Right forelimb (tissue), 1 donor: ENCODE results near the gene ZNF584.
"Not testable (repeated sequence)": the region's sequence is repeated elsewhere in the genome, so short reads cannot be mapped to it uniquely, and the experiment has no call there.

Source experiments
- DNase-seq: peaks from one replicate; pipeline ENCODE4 v3.0.0-alpha.2; 2018

Gene ZNF584

DNA sequence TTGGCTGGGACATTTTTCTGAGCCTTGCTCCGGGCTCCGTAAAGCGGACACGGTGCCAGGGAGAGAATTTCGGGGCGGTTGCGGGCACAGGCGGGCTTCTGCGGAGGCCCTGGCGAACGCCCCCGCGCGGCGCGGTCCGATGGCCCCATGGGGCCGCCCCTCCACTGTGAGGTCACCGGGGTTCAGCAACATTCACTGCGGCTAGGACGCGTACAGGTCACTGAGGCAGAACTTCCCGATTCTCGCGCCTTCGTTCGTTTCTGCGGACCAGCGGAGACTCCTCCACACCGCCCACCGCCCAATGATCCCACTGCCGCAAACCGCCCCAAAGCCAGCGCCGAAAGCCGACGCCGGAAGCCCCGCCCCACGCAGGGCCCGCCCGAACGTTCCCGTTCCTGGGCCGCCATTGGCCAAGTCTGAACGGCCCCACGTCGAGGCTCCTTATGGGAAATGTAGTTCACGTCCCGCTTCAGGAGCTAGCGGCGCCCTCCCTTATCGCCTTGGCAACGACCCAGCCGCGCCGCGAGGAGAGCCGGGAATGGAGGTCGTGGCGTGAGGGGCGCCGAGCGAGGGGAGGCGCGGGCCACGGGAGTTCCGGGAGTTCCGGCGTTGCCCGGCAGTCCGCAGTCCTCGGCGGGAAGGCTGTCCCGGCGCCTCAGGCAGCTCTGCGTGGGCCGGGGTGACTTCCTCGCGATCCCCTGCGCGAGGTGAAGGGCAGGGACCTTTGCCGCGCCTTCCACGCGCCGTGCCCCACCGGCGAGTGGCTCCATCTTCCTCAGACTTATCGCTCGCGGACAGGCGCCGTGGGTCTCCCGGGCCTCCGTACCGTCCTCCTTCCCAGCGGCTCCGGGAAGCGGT lies at the start of gene ZNF584:
TSS of gene ZNF584 (plus strand) at position 498 of the 858 bp plus-strand sequence. CDS start 499 bp downstream, outside the sequence.
- DNase-seq, result peak; percentile 97

DNA sequence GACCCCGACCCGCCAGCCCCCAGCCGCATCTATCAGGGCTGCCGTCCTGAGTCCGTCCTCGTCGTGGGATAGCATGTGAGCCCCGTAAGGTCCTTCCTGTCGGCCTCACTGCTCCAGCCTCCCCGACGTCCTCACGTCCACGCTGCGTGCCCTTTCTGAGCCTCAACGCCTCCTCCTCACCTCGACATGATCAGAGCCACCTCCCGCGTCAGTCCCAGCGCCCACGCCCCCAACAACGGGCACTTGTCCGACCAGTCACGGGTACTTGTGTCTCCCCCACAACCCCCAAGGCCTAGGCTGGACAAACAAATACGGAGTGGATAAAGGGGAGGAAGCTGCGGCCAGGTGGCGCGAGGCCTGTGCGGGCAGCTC lies 46.6 kb upstream of the ZNF584 start:
- no peak for DNase-seq

DNA sequence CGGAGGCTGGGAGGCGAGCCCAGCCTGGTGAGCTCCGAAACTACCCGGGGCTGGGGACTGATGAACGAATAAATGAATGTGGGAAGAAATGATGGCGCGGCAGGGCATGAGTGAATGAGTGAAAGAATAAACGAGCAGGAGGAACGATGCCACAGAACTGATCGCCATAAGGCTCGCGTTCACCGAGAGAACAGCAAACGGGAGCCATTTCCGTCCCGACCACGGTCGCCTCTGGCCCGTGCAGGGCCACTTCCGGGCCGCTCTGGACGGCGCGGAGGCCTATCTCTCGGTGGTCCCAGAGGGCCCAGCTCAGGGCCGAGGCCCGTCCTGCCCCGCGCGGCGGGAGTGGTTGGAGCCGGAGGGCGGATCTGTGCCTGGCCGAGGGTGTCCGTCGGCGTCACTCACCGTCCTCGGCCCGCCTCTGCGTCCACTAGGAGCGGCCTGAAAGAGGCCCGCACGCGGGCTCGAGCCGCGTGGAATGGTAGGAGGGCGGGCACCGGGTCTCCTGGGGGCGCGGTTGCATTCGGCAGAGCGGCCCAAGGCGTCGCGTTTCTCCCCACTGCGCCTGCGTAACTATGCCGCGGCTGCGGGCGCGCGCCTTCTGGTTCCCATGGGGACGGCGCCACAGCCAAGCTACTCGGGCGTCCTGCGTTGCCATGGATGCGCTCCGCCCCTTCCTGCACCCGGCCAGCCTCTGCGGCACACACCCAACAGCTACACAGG lies 46.0 kb upstream of the ZNF584 start, which contains the start of gene ZNF497:
TSS of gene ZNF497 (minus strand) at position 480 of the 723 bp plus-strand sequence. CDS start 5,116 bp downstream, outside the sequence.
- DNase-seq, result peak; percentile 98

DNA sequence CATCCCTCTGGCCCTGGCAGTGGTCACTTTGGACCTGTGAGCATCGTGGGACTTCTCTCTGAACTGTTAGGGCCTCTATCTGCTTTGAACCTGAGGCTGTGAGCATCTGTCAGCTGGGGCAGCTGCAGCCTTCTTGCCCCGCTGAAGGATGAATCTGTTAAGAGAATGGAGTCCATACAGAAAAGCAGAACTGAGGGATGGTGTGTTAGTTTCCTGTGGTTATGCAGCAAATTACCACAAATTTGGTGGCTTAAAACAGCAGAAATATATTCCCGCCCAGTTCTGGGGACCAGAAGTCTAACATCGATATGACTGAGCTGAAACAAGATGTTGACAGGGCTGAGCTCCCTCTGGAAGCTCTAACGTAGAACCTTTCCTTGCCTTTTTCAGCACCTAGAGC lies 44.3 kb upstream of the ZNF584 start:
- no peak for DNase-seq

DNA sequence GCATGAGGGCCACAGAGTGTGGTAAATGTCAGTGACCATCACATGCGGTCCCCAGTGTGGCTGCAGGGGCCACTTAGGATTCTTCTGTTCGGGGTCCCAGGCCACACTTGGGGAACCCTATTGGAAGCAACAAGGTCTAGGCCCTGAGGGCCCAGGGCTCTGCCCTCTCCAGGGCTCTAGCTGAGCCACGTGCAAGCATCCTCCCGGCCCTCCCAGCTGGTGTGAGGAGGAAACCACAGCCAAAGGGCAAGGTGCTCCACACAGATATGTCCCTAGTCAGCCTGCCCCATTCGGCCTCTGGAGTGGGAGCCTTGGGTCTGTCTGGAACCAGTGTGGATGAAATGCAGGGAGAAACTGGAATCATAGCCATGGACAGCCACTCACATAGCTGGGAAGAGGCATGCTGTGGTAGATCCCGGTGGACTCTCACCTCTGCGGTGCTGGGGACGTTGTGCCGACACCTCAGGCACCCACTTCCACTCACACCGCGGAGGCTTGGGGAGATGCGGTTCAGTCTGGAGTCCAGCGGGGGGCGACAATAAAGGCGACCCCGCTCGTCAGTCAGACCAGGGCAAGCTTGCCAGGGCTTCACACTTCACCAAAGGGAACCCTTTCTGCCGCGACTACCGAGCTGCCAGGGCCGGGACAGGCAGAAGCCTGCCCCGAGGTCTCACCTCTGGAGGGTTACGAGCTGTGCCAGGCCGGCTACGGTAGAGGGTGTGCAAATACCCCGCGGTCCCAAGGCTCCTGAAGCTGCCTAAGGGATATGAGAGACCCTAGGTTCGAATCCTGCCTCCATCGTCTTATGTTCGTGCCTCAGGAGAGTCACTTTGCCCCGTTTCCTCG lies 41.6 kb upstream of the ZNF584 start:
- DNase-seq, result no peak

DNA sequence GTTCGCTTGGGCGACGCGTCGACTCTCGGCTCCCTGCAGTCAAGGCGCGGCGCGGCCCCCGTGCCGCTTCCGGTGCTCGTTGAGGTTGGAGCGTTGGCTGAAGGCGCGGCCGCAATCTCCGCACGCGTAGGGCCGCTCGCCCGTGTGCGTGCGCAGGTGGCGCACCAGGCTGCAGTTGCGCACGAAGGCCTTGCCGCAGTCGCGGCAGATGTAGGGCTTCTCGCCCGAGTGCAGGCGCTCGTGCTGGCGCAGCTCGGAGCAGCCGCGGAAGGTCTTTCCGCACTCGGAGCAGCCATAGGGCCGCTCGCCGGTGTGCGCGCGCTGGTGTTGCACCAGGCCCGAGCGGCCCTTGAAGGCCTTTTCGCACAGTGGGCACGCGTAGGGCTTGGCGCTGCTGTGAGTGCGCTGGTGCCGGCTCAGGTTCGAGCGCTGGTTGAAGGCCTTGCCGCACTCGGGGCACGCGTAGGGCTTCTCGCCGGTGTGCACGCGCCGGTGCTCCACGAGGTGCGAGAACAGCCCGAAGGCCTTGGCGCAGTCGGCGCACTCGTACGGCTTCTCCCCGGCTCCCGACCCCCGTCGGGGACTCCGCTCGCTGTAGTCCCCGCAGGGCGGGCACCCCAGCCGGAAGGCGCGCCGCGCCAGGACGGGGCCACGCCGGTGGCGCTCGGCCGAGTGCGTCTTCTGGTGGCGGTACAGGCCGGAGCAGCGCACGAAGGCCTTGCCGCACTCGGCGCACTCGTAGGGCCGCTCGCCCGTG lies 40.6 kb upstream of the ZNF584 start:
- no peak for DNase-seq

DNA sequence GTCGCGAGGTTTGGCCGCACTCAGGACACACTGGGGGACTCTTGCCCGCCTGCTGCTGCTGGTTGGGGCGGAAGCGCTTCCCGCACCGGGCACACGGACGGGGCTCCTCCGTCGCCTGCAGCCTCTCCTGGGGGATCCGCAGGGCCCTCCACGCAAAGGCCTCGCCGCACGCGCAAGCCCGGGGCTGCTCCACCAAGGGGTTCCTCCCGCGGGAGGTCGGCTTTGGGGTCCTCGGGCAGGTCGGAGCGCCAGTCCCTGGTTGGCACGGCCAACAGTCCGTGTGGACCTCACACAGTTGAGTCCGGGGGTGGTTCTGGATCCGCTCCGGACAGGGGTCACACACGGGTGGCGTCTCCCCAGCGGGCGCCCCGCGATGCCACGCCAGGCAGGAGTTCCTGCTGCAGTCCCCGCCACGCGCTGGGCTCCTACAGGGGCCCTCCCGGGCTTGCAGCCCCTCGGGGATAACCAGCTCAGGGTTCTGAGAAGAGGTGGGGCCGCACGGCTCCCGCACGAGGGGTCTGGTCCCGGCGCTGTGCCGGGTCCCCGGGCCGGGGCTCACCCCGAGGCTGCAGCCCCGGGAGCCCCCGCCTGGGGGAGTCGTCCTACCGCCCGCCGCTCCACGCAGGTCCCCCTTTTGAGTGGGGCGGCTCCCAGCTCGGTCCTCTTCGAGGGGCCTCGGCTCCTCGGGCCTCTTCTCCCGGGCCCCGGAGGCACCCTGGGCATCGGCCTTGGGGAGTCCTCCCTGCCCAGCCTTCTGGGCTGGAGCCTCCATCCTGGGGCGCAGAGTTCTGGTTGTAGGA lies 39.7 kb upstream of the ZNF584 start:
- DNase-seq, result no peak

DNA sequence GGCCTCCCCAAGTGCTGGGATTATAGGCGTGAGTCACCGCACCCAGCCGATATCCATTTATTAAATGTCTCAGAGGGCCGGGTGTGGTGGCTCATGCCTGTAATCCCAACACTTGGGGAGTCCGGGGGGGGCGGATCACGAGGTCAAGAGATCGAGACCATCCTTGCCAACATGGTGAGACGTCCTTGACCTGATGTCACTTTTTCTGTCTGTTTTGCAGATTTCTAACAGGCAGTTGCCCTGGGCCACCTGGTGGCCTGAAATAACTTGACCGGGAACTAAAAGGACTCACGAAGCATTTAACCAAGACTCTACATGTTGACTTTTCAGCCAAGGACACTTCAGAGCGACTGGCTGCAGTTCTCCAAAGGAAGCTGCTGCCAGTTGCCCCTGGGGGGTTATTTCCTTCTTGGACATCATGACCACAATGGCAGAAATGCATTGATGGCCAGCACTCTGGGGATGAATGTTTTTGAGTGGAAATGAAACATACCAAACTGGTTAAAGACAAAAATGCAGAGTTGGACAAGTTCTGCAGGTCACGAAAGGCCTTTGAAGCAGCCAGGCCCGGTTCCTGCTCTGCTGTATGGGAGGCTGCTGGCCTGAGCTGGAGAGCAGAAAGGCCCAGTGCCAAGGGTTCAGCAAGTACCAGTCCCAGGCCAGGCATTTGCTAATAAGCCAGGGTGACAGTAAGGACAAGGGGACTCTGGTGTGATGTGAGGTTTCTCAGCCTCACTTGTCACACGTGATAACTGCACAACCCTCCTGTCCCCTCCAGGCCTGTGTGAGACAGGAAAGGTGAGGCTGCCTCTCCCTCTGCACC lies 35.9 kb upstream of the ZNF584 start:
- DNase-seq, result peak; percentile 31

DNA sequence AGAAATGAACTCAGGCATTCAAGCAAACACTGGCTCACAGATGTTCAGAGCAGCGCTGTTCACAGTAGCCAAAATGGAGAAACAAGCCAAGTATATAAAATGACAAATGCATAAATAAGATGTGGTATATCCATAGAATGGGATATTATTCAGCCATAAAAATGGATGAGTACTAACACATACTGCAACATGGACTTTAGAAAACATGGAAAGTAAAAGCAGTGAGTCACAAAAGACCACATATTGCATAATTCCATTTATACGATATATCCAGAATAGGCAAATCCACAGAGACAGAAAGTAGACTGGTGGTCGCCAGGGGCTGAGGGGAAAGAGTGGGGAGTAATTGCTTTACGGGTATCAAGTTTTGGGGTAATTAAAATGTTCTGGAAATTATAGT lies 34.2 kb upstream of the ZNF584 start:
- DNase-seq, result no peak

DNA sequence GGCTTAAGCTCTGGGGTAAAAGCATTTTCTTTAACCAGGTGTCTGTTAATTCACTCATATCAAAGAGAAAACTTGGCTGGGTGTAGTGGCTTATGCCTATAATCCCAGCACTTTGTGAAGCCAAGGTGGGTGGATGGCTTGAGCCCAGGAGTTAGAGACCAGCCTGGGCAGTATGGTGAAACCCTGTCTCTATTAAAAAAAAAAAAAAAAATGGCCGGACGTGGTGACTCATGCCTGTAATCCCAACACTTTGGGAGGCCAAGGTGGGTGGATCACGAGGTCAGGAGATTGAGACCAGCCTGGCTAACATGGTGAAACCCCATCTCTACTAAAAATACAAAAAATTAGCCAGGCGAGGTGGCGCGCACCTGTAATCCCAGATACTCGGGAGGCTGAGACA lies 31.7 kb upstream of the ZNF584 start:
- not testable (repeated sequence) for DNase-seq

DNA sequence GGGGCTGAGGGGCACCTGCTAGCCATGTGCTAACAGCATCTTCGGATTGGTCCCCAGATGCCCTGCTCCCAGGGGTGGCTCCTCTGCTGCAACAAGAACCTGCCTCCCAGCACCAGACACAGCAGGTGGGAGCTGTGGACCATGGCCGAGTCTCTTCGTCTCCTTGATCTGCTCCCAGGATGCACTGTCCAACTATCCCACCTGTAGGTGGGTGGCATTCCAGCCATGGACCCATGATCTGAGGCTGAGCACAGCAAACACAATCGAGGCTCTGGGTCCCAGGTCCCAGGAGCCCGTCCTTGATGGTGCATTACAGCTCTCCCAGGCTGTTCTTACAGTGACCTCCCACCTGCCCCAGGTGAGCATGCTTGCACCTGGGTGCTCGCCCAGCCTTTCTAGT lies 29.2 kb upstream of the ZNF584 start:
- DNase-seq, result no peak

DNA sequence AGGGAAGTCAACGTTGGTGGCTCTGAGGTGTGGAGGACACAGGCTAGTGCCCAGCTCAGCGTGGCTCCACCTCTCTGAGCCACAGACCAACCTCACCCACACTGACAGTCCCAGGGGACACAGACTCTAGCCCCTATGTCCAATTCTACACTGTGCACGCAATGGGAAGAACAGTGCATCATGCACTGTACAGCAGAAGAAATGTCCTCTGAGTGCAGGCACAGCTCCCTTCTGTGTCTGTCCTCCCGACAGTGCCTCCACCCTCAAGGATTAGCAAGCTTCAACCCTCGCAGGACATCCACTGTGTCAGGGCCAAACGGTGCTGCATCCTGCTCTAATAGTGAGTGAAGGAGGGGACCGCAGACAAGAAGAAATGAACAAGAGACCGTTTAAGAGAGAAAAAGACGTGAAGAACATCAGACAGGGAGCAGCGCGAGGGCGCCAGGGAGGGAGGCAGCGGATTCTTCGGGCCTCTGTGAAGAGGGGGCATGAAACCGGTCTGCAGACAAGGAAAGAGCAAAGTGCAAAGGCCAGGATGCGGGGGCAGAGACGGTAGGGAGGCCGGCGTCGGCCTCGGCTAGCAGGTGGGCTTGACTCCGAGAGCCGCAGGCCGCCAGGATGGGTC lies 28.3 kb upstream of the ZNF584 start:
- DNase-seq, result no peak

DNA sequence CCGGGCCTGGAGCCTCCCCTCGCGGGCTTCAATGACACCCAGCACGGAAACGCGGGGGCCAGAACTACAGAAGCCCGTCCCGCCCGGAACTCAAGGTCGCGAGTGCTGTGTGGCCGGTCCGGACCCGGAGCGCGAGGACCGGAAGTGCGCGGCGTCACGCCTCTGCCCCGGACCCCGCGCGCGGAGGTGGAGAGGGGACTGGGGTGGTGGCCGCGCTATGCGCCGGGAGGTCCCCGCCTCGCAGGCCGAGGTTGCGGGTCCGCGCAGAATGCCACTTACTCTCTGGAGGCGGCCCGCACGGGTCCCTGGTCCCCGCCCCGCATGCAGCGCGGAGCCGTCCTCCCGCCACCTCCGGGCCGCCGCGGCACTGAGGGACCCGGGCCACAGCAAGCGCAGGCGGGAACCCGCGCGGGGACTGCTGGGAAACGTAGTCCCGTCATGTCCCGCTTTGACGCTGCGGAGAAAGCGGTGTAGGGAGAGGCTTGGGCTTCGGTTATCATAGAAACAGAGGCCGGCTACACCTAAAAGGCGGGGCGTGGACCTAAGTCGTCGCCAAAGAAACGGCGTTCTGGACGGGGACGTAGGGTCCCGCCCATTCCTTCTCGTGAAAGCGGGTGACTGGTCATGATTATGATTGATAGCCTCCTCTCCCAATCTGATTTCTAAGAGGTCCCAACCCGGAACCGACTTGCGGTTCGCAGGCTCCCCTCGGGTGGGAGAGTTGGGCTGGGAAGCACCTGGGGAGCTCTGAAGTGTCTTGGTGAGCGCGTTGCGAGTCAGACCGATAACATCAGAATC lies 27.6 kb upstream of the ZNF584 start, which contains the start of gene ZNF837:
TSS of gene ZNF837 (minus strand) at position 369 of the 798 bp plus-strand sequence. CDS start 11,698 bp downstream, outside the sequence.
- DNase-seq, result peak; percentile 97

DNA sequence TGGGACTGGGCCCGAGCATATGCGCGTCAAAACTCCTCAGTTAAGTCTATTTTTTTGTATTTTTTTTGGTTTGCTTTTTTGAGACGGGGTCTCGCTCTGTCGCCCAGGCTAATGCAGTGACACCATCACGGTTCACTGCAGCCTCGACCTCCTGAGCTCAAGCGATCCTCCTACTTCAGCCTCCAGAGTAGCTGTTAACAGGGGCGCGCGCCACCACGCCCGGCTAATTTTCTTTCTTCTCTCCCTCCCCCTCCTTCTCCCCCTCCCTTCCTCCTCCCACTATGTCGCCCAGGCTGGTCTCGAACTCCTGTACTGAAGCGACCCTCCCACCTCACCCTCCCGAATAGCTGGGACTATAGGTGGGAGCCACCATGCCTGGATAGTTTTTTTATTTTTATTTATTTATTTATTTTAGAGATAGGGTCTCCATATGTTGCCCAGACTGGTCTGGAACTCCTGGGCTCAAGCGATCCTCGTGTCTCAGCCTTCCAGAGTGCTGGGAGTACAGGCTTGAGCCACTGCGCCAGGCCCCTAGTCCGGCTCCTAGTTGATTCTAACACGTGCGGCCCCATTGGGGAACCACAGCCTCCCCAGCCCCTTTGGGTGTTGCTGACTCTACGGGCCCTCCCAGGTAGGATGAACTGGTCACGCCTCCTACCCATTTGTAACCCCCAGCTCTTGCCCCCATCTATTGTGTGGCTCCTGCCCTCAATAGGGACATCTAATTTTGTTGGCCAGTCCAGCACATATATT lies 26.8 kb upstream of the ZNF584 start:
- no peak for DNase-seq

DNA sequence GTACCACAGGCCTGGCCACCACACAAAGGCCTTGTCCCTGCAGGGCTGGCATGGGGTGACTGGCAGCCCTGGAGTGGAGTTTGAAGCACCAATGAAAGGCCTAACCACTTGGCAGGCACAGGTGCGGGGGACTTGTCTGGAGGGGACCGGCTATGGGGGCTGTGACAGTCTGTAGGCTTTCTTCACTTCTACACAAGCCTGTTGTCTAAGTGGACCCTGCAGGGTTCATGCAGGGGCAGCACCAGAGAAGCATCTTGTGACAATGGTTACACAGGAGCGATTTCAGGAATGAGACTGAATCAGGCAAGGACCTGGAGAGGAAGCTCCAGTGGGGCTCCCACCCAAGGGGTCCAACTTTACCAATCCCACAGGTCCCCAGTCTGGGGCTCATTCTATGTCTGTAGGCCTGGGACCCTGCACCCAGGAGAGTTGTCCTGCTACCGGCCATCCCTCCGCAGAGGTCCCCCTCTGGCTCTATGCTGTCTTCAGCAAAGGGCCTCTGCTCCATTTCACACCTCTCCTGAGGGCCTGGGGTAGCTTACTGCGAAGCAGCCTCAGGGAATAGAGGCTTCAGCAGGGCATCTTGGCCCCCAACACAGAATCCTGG lies 25.3 kb upstream of the ZNF584 start:
- DNase-seq, result no peak

DNA sequence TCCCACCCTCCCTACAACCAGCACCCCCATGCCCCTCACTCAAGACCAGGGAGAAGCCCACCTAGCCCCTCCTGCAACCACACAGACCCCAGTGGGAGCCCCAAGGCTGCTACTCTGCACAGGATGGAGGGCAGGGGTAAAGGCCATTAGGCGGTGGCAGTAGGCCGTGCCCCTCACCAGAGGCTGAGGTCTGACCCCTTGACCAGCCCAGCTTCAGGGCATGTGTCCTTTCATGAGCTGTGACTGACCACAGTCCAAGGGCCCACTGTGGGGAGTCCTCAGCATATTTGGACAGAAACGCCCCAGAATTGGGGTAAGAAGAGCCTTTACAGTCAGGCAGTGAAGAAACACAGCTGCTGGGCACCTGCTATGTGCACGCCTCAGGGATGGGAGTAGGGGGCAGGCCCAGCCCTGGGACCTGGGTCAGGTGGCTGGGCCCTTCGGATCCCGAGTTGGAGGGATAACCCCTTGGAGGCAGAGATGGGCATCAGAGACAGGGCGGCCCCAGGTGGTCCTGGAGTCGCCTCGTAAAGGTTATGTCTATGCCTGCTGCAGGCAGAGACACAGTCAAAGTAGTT lies 23.0 kb upstream of the ZNF584 start:
- no peak for DNase-seq

DNA sequence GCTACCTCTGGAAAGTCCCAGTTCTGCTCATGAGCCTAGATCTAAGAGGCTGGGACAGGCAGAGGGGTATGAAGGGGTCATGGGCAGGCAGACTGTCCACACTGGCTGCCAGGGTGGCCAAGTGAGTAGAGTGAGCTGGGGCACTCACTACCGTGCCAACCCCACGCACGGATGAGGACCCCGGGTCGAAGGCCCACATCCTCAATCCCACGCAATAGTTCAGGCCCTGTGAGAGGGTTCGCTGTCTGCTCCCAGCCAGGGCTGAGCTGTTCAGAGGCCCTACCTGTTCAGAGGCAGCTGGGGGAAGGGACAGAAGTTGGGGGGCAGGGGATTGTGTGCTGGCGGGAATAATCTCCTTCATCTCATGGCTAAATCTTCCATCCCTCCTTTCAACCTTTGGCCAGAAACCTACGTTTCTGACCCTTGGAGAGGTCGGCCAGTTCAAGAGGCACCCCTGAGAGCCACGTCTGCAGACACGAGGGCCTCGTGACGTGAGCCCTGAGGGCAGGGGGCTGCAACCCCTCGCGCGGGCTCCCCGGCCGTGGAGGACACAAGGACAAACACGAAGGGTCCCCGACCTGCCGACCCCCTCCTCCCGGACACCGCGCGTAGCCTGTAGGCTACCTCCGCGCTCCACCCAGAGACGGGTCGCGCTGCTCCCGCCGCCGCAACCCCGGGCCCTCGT lies 22.4 kb upstream of the ZNF584 start:
- no peak for DNase-seq
